T-cell (primary cell): ENCODE measurements around the gene TP53BP2. TPM values are rescaled to one million over a fixed set of nuclear protein-coding genes. Genes with fewer than 3 reads are reported as not detected.
"Not testable (repeated sequence)": the region's sequence is repeated elsewhere in the genome, so short reads cannot be mapped to it uniquely, and the experiment has no call there.

Experiments used
- ATAC-seq, 4 experiments: fragments of 200-7000 bp in 3 of 4; fragments of 150-1000 bp in 1 of 4; cut with Tn5 transposase; replicated peaks in 1 of 4; 1 replicate in 3 of 4; 2 replicates in 1 of 4; pipeline ENCODE4 v1.10.0; 2021; ENCODE audit warnings: moderate library complexity in 3 of 4, mild to moderate bottlenecking in 2 of 4, moderate number of reproducible peaks in 1 of 4
- CTCF ChIA-PET, 2 donors: fragments of 300-600 bp; sonication (Branson Sonifier 250); formaldehyde crosslinking; loops; one replicate each; lab custom pipeline; 2022; ENCODE audit warnings: antibody characterized with exemption in 2 of 2; lab: Charles Lee
- POLR2A ChIA-PET, 2 donors: fragments of 300-600 bp; sonication (Branson Sonifier 250); formaldehyde crosslinking; loops; one replicate each; lab custom pipeline; 2022; ENCODE audit warnings: antibody characterized with exemption in 2 of 2; lab: Charles Lee
- DNase-seq, 35 experiments: peaks; one replicate each; pipeline versions ENCODE4 v3.0.0 to v3.0.0-alpha.2; 2013 to 2023
- H3K27ac ChIP-seq: one replicate; pipeline ENCODE4 v1.5.1; 2013; ENCODE audit warnings: low read length
- H3K27me3 ChIP-seq, 2 experiments: replicated peaks in 1 of 2; 1 replicate in 1 of 2; 2 replicates in 1 of 2; pipeline versions ENCODE4 v1.6.1 to v1.7.0; 2013; ENCODE audit warnings: low read length in 1 of 2, mixed read lengths in 1 of 2; ENCODE audit not compliant: control insufficient read depth in 2 of 2, insufficient read depth in 2 of 2; ENCODE audit errors: extremely low read depth in 1 of 2
- H3K36me3 ChIP-seq, 2 donors: 1 replicate in 1 of 2; 2 replicates in 1 of 2; pipeline versions ENCODE4 v1.6.1 to v1.7.0; 2013; ENCODE audit warnings: low read length in 1 of 2; ENCODE audit not compliant: control insufficient read depth in 2 of 2, insufficient read depth in 1 of 2; ENCODE audit errors: extremely low read depth in 1 of 2
- H3K4me1 ChIP-seq, 2 experiments: 1 replicate in 1 of 2; 2 replicates in 1 of 2; pipeline versions ENCODE4 v1.6.1 to v1.7.0; 2013; ENCODE audit warnings: low read length in 2 of 2, mixed read lengths in 1 of 2; ENCODE audit not compliant: insufficient read depth in 2 of 2, control insufficient read depth in 1 of 2; ENCODE audit errors: extremely low read depth in 1 of 2
- H3K4me3 ChIP-seq, 2 donors: 1 replicate in 1 of 2; 2 replicates in 1 of 2; pipeline versions ENCODE4 v1.5.1 to v1.7.0; 2013; ENCODE audit warnings: mild to moderate bottlenecking in 2 of 2, low read length in 1 of 2, moderate library complexity in 1 of 2; ENCODE audit not compliant: control insufficient read depth in 1 of 2; ENCODE audit errors: extremely low read depth in 1 of 2
- H3K9me3 ChIP-seq: 2 replicates; pipeline ENCODE4 v1.7.0; 2013
- H3K27ac Mint-ChIP-seq, 2 donors: one replicate each; pipeline ENCODE4 v1.8.0; 2020 to 2021; ENCODE audit warnings: mild to moderate bottlenecking in 2 of 2, mixed read lengths in 2 of 2
- H3K27me3 Mint-ChIP-seq, 2 donors: one replicate each; pipeline ENCODE4 v1.8.0; 2021 to 2022; ENCODE audit warnings: mixed read lengths in 2 of 2
- H3K36me3 Mint-ChIP-seq: one replicate; pipeline ENCODE4 v1.8.0; 2021; ENCODE audit warnings: mixed read lengths
- H3K4me1 Mint-ChIP-seq, 3 donors: one replicate each; pipeline ENCODE4 v1.8.0; 2020 to 2022; ENCODE audit warnings: mixed read lengths in 3 of 3, mild to moderate bottlenecking in 1 of 3
- H3K4me3 Mint-ChIP-seq, 3 donors: one replicate each; pipeline ENCODE4 v1.8.0; 2020 to 2022; ENCODE audit warnings: mild to moderate bottlenecking in 3 of 3, mixed read lengths in 3 of 3, moderate library complexity in 3 of 3
- H3K9me3 Mint-ChIP-seq, 3 donors: one replicate each; pipeline ENCODE4 v1.8.0; 2020 to 2022; ENCODE audit warnings: mixed read lengths in 3 of 3
- WGBS: methylation state at CpG from one replicate; pipeline ENCODE4 v1.1.5; 2013; ENCODE audit warnings: missing lambda C conversion rate; ENCODE audit not compliant: insufficient coverage; 5-methylcytosine and 5-hydroxymethylcytosine counted together
- total RNA-seq, 35 experiments: library from RNA in 6 of 35; stranded (reverse) in 6 of 35; fragments of 120-200 nt in 1 of 35; gene quantifications; one replicate each; pipeline versions ENCODE4 v1.2.1 to v1.2.4 and lab custom pipeline; 2013 to 2026

TP53BP2 gene
- total RNA-seq, 5 donors from 2014 or later (not counting 1 experiment from before 2014, with no cell fraction given): 46.9 to 84.0 (median 53.1) TPM

DNA sequence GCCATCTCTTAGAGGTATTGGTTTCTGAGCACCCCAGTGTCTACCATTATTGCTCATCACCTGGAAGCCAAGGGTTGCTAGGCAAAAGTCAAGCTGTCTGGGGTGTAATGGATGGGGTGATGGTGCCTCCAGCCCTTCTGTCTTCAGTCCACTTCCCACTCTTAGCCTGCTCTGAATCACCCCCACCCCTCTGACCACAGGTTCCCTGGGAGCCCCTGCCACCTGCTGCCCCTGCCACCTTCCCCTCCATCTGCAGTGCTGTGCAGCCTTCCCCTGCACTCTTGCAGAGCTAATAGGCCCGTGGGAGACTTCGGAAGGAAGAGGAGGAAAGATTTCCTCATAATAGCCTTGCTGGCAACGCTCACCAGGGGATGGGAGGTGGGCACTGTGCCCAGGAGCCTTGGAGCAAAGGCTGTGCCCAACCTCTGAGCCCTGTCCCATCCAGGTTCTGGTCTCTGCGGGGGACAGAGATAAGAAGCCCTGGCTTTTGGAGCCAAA, 97.9 kb downstream of the TP53BP2 start:
- H3K9me3 Mint-ChIP-seq: no peaks in the 10 kb centered on the region
- H3K27me3 ChIP-seq: no peaks in the 10 kb centered on the region
- H3K27ac ChIP-seq: no peak overlapping the region
- ATAC-seq (peak in 1 of 4 experiments; percentile 20), DNase-seq (no peak)
- peak overlapping the region; percentile 43 to 79 (median 68) for H3K4me3 Mint-ChIP-seq
- peaks cover 14 to 24% (median 14%) of the 10 kb centered on the region in 3 donors for H3K4me1 Mint-ChIP-seq
- H3K4me3 ChIP-seq: no peak overlapping the region
- peaks cover 0 to 13% of the 10 kb centered on the region in 2 experiments for H3K4me1 ChIP-seq
- peaks cover 0 to 77% of the 10 kb centered on the region in 2 donors for H3K36me3 ChIP-seq
- H3K27ac Mint-ChIP-seq: peak overlapping the region; percentile 78 to 83
- no peaks in the 10 kb centered on the region for H3K27me3 Mint-ChIP-seq
- peaks cover 48% of the 10 kb centered on the region for H3K36me3 Mint-ChIP-seq
- POLR2A ChIA-PET: no interaction called here
- WGBS: 94% methylated on average over 3 of the region's 4 CpGs
- CTCF ChIA-PET: interaction anchor here (0.6 to 1.2 kb wide), 3 partner anchors 49 to 996 kb away, joined by 3 to 5 read pairs (median 5); no protein-coding TSS in a partner anchor
- no peaks in the 10 kb centered on the region for H3K9me3 ChIP-seq

DNA sequence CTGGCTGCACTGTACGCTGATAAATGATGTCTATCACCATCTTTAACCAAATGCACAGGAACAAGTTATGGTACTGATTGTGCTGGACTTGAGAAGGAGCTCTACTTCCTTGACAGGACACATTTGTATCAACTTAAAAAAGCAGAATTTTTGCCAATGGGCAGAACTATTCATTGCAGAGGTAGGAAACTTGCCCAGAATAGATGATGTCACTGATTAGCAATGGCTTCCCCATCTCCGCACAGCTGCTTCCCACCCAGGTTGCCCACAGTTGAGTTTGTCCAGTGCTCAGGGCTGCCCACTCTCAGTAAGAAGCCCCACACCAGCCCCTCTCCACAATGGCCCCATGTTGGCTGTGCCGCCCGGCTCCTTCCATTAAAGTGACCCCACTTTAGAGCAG, 100.0 kb downstream of the TP53BP2 start:
- Mint-ChIP-seq H3K9me3 (no peaks in the 10 kb centered on the region), H3K4me1 (peaks cover 14 to 26% (median 14%) of the 10 kb centered on the region in 3 donors), H3K4me3 (no peak overlapping the region), H3K36me3 (peaks cover 34% of the 10 kb centered on the region), H3K27ac (peak overlapping the region in 1 of 2 donors; percentile 66), H3K27me3 (no peaks in the 10 kb centered on the region)
- DNase-seq (no peak), ATAC-seq (no peak)
- ChIA-PET POLR2A (no interaction called here), CTCF (interaction anchor here (0.6 to 1.9 kb wide), 4 partner anchors 17 to 49 kb away, joined by 3 to 6 read pairs (median 4); no protein-coding TSS in a partner anchor)
- Histone ChIP-seq H3K9me3 (no peaks in the 10 kb centered on the region), H3K27me3 (no peaks in the 10 kb centered on the region), H3K36me3 (peaks cover 0 to 57% of the 10 kb centered on the region in 2 donors), H3K27ac (no peak overlapping the region), H3K4me1 (peaks cover 0 to 13% of the 10 kb centered on the region in 2 experiments), H3K4me3 (no peak overlapping the region)
- 100% methylated on average over 3 of the region's 4 CpGs for WGBS

GRCh38 chr1:223742856-223743517, 102.8 kb downstream of the TP53BP2 start:
- no peak for ATAC-seq
- Histone ChIP-seq H3K4me1 (peaks cover 0 to 1% of the 10 kb centered on the region in 2 experiments), H3K4me3 (no peak overlapping the region), H3K27me3 (no peaks in the 10 kb centered on the region), H3K27ac (no peak overlapping the region), H3K9me3 (no peaks in the 10 kb centered on the region), H3K36me3 (peaks cover 3 to 61% of the 10 kb centered on the region in 2 donors)
- WGBS: 74% methylated on average over 5 of the region's 9 CpGs
- Mint-ChIP-seq H3K36me3 (peaks cover 29% of the 10 kb centered on the region), H3K27ac (peak overlapping the region; percentile 46 to 64), H3K4me1 (peaks cover 7 to 21% (median 10%) of the 10 kb centered on the region in 3 donors), H3K27me3 (no peaks in the 10 kb centered on the region), H3K9me3 (no peaks in the 10 kb centered on the region), H3K4me3 (no peak overlapping the region)
- POLR2A ChIA-PET: interaction anchor here in 1 of 2 donors (0.6 kb wide), 1 partner anchor 75 kb away, joined by 4 read pairs; no protein-coding TSS in a partner anchor
- CTCF ChIA-PET: interaction anchor here (0.5 to 0.7 kb wide), 2 partner anchors 32 to 619 kb away, joined by 3 to 5 read pairs; no protein-coding TSS in a partner anchor
- DNase-seq: no peak

DNA sequence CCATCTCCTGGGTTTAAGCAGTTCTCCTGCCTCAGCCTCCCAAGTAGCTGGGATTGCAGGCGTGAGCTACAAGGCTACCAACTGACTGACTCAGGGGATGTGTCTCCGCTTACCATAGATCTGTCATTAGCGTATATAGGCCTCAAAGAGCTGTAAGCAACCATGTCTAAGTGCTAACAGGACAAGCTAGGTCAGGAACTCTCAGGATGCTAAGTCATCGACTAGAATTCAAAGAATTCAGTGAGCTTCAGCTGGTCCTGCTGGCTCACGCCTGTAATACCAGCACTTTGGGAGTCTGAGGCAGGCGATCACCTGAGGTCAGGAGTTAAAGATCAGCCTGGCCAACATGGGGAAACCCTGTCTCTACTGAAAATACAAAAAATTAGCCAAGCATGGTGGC, 103.9 kb downstream of the TP53BP2 start:
- Mint-ChIP-seq H3K9me3 (no peaks in the 10 kb centered on the region), H3K36me3 (peaks cover 22% of the 10 kb centered on the region), H3K4me1 (peaks cover 5 to 11% (median 5%) of the 10 kb centered on the region in 3 donors), H3K27me3 (no peaks in the 10 kb centered on the region), H3K27ac (peak overlapping the region in 1 of 2 donors; percentile 44), H3K4me3 (no peak overlapping the region)
- no peaks in the 10 kb centered on the region for H3K9me3 ChIP-seq
- no peaks in the 10 kb centered on the region for H3K27me3 ChIP-seq
- H3K4me1 ChIP-seq: peaks cover 0 to 6% of the 10 kb centered on the region in 2 experiments
- 100% methylated on average over 5 of the region's 6 CpGs for WGBS
- POLR2A ChIA-PET: interaction anchor here in 1 of 2 donors (0.6 kb wide), 1 partner anchor 449 kb away, joined by 3 read pairs; no protein-coding TSS in a partner anchor
- DNase-seq (no peak), ATAC-seq (no peak)
- peaks cover 3 to 58% of the 10 kb centered on the region in 2 donors for H3K36me3 ChIP-seq
- H3K27ac ChIP-seq: no peak overlapping the region
- CTCF ChIA-PET: interaction anchor here (1.1 to 1.6 kb wide), 2 partner anchors 10 to 46 kb away, joined by 3 to 5 read pairs; no protein-coding TSS in a partner anchor
- H3K4me3 ChIP-seq: no peak overlapping the region

- WGBS: 100% methylated on average over 4 of the region's 10 CpGs
- peaks cover 4 to 15% (median 7%) of the 10 kb centered on the region in 3 donors for H3K4me1 Mint-ChIP-seq
- CTCF ChIA-PET, H3K9me3 Mint-ChIP-seq, H3K27ac ChIP-seq, H3K9me3 ChIP-seq, DNase-seq, H3K4me3 ChIP-seq, H3K4me3 Mint-ChIP-seq, H3K27me3 ChIP-seq, ATAC-seq, H3K27me3 Mint-ChIP-seq: not testable (repeated sequence)
- peaks cover 22% of the 10 kb centered on the region for H3K36me3 Mint-ChIP-seq
- POLR2A ChIA-PET: interaction anchor here (0.6 to 1.2 kb wide), 3 partner anchors 23 to 41 kb away, joined by 3 read pairs; no protein-coding TSS in a partner anchor
- peaks cover 3 to 54% of the 10 kb centered on the region in 2 donors for H3K36me3 ChIP-seq
- H3K4me1 ChIP-seq: peaks cover 0 to 15% of the 10 kb centered on the region in 2 experiments
- H3K27ac Mint-ChIP-seq: peak overlapping the region; percentile 31 to 57
Measured at GRCh38 chr1:223740038-223740736, 105.6 kb downstream of the TP53BP2 start.
